Astrocyte (in vitro differentiated cells and primary cell): ENCODE results near the gene RBM20. TPM values are rescaled to one million over a fixed set of nuclear protein-coding genes. Genes with fewer than 3 reads are reported as not detected.

Experiments used
- DNase-seq: peaks from one replicate; pipeline ENCODE4 v3.0.0-alpha.2; 2010; ENCODE audit warnings: low read depth
- FAIRE-seq: peaks from 2 replicates; lab custom pipeline; 2011; peaks lifted over from hg19 to GRCh38; lab: Jason Lieb, UNC
- H2AFZ ChIP-seq: 2 replicates; pipeline ENCODE4 v1.6.0; 2012; ENCODE audit warnings: low read depth, low read length, inconsistent platforms
- H3K27ac ChIP-seq: 2 replicates; pipeline ENCODE4 v1.5.1; 2011; ENCODE audit warnings: low read depth, low read length, inconsistent platforms
- H3K27me3 ChIP-seq: 2 replicates; pipeline ENCODE4 v1.6.0; 2011; ENCODE audit warnings: low read length, inconsistent platforms; ENCODE audit not compliant: insufficient read depth
- H3K36me3 ChIP-seq: 2 replicates; pipeline ENCODE4 v1.5.1; 2011; ENCODE audit warnings: low read length, inconsistent platforms; ENCODE audit not compliant: insufficient read depth
- H3K4me1 ChIP-seq: 2 replicates; pipeline ENCODE4 v1.5.1; 2011; ENCODE audit warnings: low read length, inconsistent platforms; ENCODE audit not compliant: insufficient read depth
- H3K4me2 ChIP-seq: 2 replicates; pipeline ENCODE4 v1.6.0; 2012; ENCODE audit warnings: low read length, inconsistent platforms
- H3K4me3 ChIP-seq: 2 replicates; pipeline ENCODE4 v1.5.1; 2011; ENCODE audit warnings: low read depth, mild to moderate bottlenecking, low read length, inconsistent platforms; ENCODE audit not compliant: insufficient read depth
- H3K79me2 ChIP-seq: 2 replicates; pipeline ENCODE4 v1.6.0; 2012; ENCODE audit warnings: mild to moderate bottlenecking, low read length, inconsistent platforms; ENCODE audit not compliant: insufficient read depth
- H3K9ac ChIP-seq: 2 replicates; pipeline ENCODE4 v1.6.0; 2012; ENCODE audit warnings: mild to moderate bottlenecking, low read length, inconsistent platforms
- H3K9me3 ChIP-seq: 2 replicates; pipeline ENCODE4 v1.5.1; 2012; ENCODE audit warnings: low read depth, mild to moderate bottlenecking, low read length, inconsistent platforms; ENCODE audit not compliant: insufficient read depth
- H4K20me1 ChIP-seq: 2 replicates; pipeline ENCODE4 v1.6.0; 2012; ENCODE audit warnings: low read length, inconsistent platforms; ENCODE audit not compliant: insufficient read depth
- H3K27ac Mint-ChIP-seq: one replicate; pipeline ENCODE4 v1.8.0; 2021; ENCODE audit warnings: mild to moderate bottlenecking, mixed read lengths; ENCODE audit not compliant: unreplicated experiment
- H3K27me3 Mint-ChIP-seq: one replicate; pipeline ENCODE4 v1.8.0; 2021; ENCODE audit warnings: low read depth, mixed read lengths; ENCODE audit not compliant: unreplicated experiment
- H3K36me3 Mint-ChIP-seq: one replicate; pipeline ENCODE4 v1.8.0; 2021; ENCODE audit warnings: low read depth, mixed read lengths; ENCODE audit not compliant: unreplicated experiment
- H3K4me1 Mint-ChIP-seq: one replicate; pipeline ENCODE4 v1.8.0; 2021; ENCODE audit warnings: low read depth, mixed read lengths; ENCODE audit not compliant: unreplicated experiment
- H3K4me3 Mint-ChIP-seq: one replicate; pipeline ENCODE4 v1.8.0; 2021; ENCODE audit warnings: mild to moderate bottlenecking, moderate library complexity, mixed read lengths; ENCODE audit not compliant: unreplicated experiment
- H3K9me3 Mint-ChIP-seq: one replicate; pipeline ENCODE4 v1.8.0; 2021; ENCODE audit warnings: mild to moderate bottlenecking, mixed read lengths; ENCODE audit not compliant: unreplicated experiment
- EZH2 ChIP-seq: IDR thresholded peaks from 2 replicates; pipeline ENCODE4 v1.6.1; 2012; ENCODE audit warnings: mild to moderate bottlenecking, low read length, inconsistent platforms; ENCODE audit not compliant: insufficient read depth
- total RNA-seq: library from RNA; stranded (reverse); gene quantifications from 2 replicates; pipeline ENCODE4 v1.2.1, GENCODE V29; 2021
- TF ChIP-seq, protein P1 (sequence below): IDR thresholded peaks from 2 replicates; pipeline ENCODE4 v1.5.1; 2011; ENCODE audit warnings: low read depth, mild to moderate bottlenecking, inconsistent platforms, low read length, moderate library complexity; ENCODE audit not compliant: insufficient read depth

RBM20 gene
- total RNA-seq, 1 donor from 2014 or later: 1.5 TPM

DNA sequence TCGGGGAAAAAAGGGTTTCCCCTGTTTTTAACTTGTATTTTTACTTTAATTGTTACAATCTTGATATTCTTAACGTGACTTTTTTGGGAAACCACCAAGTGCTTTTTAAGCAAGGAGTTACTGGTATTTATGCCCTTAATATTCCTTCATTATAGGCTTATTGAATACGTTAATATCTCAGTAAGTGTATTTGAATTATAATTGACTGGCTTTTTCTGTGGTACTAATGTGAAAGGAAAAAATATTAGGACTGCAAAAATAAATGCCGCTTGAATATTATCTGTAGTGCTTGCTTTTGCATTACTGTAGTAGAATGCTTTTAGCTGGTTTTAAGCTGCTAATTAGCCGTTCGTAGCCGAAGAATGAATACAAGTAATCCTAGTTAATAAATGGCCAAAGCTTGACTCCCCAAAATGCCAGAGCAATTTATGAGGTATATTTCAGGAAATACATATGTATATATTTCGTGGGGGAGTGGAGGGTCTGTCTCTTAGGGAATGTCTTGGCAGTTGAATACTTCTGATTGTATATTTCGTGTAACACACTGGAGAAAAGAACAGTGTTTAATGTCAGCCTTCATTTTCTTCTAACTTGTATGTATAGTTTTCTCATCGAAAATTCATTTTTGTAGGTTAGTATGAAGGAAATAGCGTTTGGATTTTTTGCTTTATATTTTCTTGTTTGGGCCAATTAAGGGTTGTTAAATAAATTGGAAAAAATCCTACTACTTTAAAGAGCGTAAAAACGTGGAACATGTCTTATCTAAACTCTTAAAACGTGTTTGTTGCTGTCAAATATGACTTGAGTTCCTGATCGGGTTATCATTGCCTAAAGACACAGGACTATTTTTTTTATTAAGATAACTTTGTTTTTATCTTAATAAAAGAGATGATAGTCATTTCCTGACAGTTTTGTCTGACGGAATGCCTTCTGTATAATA is 229.1 kb downstream of the RBM20 start:
- Histone ChIP-seq H3K4me3 (peak overlapping the region; percentile 84), H3K9me3 (no peaks in the 10 kb centered on the region), H4K20me1 (no peaks in the 10 kb centered on the region), H3K4me2 (peak overlapping the region; percentile 84), H3K9ac (peak overlapping the region; percentile 83), H3K27me3 (no peaks in the 10 kb centered on the region), H3K4me1 (peaks cover 7% of the 10 kb centered on the region), H3K27ac (peak overlapping the region; percentile 88), H2AFZ (peak overlapping the region; percentile 32), H3K36me3 (no peaks in the 10 kb centered on the region), H3K79me2 (peaks cover 28% of the 10 kb centered on the region)
- FAIRE-seq (no peak), DNase-seq (no peak)
- peak overlapping the region; percentile 94 for H3K27ac Mint-ChIP-seq
- no peak for TF ChIP-seq EZH2
- TF ChIP-seq, protein P1, sequence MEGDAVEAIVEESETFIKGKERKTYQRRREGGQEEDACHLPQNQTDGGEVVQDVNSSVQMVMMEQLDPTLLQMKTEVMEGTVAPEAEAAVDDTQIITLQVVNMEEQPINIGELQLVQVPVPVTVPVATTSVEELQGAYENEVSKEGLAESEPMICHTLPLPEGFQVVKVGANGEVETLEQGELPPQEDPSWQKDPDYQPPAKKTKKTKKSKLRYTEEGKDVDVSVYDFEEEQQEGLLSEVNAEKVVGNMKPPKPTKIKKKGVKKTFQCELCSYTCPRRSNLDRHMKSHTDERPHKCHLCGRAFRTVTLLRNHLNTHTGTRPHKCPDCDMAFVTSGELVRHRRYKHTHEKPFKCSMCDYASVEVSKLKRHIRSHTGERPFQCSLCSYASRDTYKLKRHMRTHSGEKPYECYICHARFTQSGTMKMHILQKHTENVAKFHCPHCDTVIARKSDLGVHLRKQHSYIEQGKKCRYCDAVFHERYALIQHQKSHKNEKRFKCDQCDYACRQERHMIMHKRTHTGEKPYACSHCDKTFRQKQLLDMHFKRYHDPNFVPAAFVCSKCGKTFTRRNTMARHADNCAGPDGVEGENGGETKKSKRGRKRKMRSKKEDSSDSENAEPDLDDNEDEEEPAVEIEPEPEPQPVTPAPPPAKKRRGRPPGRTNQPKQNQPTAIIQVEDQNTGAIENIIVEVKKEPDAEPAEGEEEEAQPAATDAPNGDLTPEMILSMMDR: no peak
- no peaks in the 10 kb centered on the region for H3K27me3 Mint-ChIP-seq
- H3K4me1 Mint-ChIP-seq: peaks cover 16% of the 10 kb centered on the region
- H3K36me3 Mint-ChIP-seq: peaks cover 1% of the 10 kb centered on the region
- H3K9me3 Mint-ChIP-seq: no peaks in the 10 kb centered on the region
- peak overlapping the region; percentile 94 for H3K4me3 Mint-ChIP-seq

DNA sequence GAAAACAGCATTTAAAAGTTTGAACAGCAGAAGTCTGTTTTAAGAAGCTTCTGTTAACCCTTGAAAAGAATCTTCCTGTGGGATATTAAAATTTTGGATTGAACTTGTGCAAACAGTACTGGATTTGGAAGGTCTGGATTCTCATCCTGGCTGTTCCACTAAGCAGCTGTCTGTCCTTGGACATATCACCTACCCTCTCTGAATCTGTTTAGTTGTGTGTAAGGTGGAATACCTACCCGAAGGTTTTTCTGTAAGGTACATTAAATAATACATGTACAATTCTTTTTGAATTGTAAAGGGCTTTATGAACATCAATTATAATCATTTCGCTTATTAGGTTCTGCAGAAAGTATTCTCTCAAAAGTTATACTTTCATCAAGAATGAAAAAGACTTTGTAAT is 229.8 kb downstream of the RBM20 start:
- H3K27ac Mint-ChIP-seq: peak overlapping the region; percentile 15

More for the DNA sequence above, 229.8 kb downstream of the RBM20 start:
- peaks cover 7% of the 10 kb centered on the region for H3K4me1 ChIP-seq
- peak overlapping the region; percentile 84 for H3K4me2 ChIP-seq
- H3K9ac ChIP-seq: peak overlapping the region; percentile 83
- H3K4me3 ChIP-seq: peak overlapping the region; percentile 17
- Mint-ChIP-seq H3K9me3 (no peaks in the 10 kb centered on the region), H3K36me3 (peaks cover 2% of the 10 kb centered on the region), H3K27me3 (no peaks in the 10 kb centered on the region), H3K4me3 (peak overlapping the region; percentile 94), H3K4me1 (peaks cover 16% of the 10 kb centered on the region)
- no peaks in the 10 kb centered on the region for H4K20me1 ChIP-seq
- H2AFZ ChIP-seq: no peak overlapping the region
- no peaks in the 10 kb centered on the region for H3K27me3 ChIP-seq
- H3K9me3 ChIP-seq: no peaks in the 10 kb centered on the region
- TF ChIP-seq, protein P1: no peak
- no peak for TF ChIP-seq EZH2
- peaks cover 4% of the 10 kb centered on the region for H3K36me3 ChIP-seq
- H3K79me2 ChIP-seq: peaks cover 28% of the 10 kb centered on the region
- DNase-seq (no peak), FAIRE-seq (no peak)
- H3K27ac ChIP-seq: no peak overlapping the region
